GM11168 (cell line): Measurements from ENCODE around the gene TNFSF9.

Source experiments
- in situ Hi-C: fragments of 300-500 bp; cut with MboI; formaldehyde crosslinking; loops from one replicate; pipeline ENCODE4 v1.12.0; 2022; ENCODE audit warnings: low sequenced_read_pairs; ENCODE audit not compliant: unreplicated experiment

TNFSF9 gene

GRCh38 chr19:6503407-6504201 lies 27.2 kb upstream of the TNFSF9 start:
- in situ Hi-C loops, result loop anchor here (25.0 kb wide), 1 partner anchor 359 kb away; no protein-coding TSS in a partner anchor

- in situ Hi-C loops, result loop anchor here (25.0 kb wide), 1 partner anchor 354 kb away; no protein-coding TSS in a partner anchor
Observed at GRCh38 chr19:6508028-6508771, 22.6 kb upstream of the TNFSF9 start.

DNA sequence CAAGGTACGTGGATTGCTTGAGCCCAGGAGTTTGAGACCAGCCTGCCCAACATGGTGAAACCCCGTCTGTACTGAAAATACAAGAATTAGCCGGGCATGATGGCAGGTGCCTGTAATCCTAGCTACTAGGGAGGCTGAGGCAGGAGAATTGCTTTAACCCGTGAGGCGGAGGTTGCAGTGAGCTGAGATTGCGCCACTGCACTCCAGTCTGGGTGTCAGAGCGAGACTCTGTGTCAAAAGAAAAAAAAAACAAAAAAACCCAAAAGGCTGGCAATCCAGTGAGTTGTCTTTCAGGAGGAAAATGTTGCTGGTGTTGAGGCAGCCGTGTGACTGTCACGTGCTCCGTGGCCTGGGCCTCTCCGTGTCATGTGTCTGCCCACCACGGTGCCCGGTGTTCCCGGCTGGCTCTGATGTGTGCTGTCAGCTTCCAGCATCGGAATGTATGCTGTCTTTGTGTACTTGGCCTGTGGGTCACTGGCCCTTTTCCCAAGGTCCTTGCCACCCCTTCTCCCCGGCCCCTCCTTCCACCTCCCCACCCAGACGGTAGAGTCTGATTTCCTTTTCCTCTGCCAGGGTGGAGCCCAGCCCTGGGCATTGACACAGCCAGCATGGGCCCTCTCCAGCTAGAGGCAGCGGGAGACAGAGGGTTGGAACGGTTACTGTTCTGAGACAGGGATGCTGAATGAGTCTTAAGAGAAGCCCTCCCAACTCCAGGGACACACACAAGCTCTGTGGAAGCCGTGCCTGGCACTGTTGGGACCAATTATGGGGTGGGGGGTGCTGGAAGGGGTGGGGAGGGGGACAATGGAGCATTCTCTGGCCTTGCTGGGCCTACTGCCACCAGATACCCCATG lies 21.5 kb upstream of the TNFSF9 start:
- in situ Hi-C loops, result loop anchor here (25.0 kb wide), 1 partner anchor 353 kb away; no protein-coding TSS in a partner anchor

DNA sequence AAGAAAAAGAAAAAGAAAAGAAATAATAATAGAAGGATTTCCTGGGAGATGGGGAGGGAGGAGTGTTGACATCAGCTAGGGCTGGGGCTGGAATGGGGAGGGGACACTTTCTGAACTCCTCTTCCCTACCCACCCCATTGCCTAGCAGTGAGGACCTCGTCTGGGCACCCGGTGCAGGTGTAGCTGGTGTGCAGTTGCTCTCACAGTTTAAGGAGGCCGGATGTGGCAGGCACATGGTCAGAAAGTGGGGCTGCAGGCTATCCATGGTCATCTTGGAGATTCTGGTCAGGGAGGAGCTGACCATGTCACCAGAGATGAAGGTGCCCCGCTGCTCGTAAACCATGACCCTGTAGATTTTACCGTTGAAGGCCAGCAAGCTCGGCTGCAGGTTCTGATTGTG lies 20.2 kb upstream of the TNFSF9 start:
- in situ Hi-C loops, result loop anchor here (25.0 kb wide), 1 partner anchor 352 kb away; no protein-coding TSS in a partner anchor

DNA sequence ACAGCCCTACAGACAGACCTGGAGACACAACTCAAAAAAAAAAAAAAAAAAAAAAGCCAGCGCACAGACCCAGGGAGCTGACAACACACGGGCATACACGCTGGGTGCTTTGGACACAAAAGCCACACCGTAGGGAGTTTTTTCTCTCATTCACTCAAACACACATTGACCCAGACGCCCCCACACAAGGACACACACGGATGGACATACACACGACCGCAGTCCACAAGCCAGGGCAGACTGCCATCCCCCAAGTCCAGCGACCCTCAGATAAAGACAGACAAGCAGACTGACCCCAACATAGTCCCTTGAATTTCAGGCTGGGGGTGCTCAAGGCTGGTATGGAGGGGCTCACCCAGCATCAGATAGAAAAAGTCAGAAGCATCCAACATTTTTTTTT lies 16.7 kb upstream of the TNFSF9 start:
- in situ Hi-C loops, result loop anchor here (25.0 kb wide), 1 partner anchor 348 kb away; no protein-coding TSS in a partner anchor

GRCh38 chr19:6514926-6515544 lies 15.8 kb upstream of the TNFSF9 start:
- in situ Hi-C loops, result loop anchor here (25.0 kb wide), 1 partner anchor 347 kb away; no protein-coding TSS in a partner anchor

DNA sequence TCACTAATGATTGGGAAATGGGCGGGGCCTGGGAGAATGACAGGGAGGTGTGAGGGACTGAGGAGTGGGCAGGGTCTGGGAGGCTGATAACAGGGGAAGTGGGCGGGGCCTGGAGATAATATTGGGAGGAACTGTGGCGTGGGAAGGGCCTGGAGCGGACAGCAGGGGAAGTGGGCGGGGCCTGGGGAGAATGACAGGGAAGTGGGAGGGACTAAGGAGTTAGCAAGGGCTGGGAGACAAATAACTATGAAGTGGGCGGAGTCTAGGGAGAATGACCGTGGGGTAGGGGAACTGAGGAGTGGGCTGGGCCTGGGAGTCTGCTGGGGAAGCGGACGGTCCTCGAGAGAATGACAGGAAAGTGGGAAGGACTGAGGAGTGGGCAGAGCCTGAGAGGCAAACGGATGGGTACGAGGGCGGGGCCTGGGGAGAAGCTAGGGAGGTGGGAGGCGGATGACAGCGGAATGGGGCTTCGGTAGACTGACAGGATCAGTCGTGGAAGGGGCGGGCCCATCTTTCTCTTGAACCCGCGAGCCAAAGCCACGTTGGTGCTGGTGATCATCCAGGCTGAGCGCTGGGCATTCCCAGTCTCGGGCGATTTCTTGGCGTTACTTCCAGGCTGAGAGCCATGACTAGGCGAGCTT lies 14.7 kb upstream of the TNFSF9 start:
- in situ Hi-C loops, result loop anchor here (25.0 kb wide), 1 partner anchor 346 kb away; no protein-coding TSS in a partner anchor

GRCh38 chr19:6516659-6517291 lies 14.1 kb upstream of the TNFSF9 start:
- in situ Hi-C loops, result loop anchor here (25.0 kb wide), 1 partner anchor 346 kb away; no protein-coding TSS in a partner anchor

DNA sequence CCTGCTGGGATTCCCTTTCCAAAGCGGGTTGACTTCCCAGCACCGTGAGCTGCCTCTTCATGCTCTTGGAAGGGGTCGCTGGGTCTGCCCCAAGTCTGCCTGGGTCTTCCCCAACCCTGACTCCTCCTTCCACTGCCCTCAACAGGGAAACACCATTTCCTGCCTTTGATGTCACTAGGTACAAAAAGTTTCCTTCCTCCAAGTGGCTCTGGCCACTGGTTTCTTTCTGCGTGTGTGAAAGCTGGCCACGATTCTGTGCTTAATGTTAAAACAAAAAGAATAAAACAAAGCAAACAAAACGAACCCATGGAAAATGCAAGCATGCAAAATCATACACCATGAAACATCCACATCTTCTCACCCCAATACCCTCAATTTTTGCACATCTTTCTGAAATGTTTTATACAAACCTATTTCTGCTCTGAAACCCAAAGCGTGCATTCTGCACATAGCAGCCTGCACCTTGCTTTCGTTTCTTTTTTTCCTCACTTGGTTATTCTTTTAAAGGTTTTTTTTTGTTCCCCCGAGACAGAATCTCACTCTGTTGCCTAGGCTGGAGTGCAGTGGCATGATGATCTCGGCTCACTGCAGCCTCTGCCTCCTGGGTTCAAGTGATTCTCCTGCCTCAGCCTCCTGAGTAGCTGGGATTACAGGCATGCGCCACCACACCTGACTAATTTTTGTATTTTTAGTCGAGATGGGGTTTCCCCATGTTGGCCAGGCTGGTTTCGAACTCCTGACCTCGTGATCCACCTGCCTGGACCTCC lies 12.5 kb upstream of the TNFSF9 start:
- in situ Hi-C loops, result loop anchor here (25.0 kb wide), 1 partner anchor 344 kb away; no protein-coding TSS in a partner anchor

DNA sequence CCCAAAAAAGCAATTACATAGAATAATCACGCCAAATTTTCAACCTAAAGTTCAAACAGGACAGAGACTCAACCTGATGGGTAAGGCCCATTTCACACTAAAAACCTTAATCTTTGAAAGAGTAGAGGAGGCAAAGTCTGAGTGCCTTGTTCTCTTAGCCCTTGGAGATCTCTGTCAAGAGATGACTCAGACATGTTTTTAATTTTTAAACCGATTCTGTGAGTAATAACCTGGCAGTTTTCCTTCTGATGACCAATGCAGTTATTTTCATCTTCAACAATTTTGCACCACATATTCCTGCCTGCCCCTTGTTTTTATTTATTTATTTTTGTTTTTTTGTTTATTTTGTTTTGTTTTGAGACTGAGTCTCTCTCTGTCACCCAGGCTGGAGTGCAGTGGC lies 11.5 kb upstream of the TNFSF9 start:
- in situ Hi-C loops, result loop anchor here (25.0 kb wide), 1 partner anchor 343 kb away; no protein-coding TSS in a partner anchor

GRCh38 chr19:6521718-6522646 lies 8.8 kb upstream of the TNFSF9 start:
- in situ Hi-C loops, result loop anchor here (5.0 to 25.0 kb wide), 3 partner anchors 65 to 340 kb away; partner anchors contain the start of genes GPR108 and TRIP10

GRCh38 chr19:6522712-6523111 lies 8.1 kb upstream of the TNFSF9 start:
- in situ Hi-C loops, result loop anchor here (5.0 to 25.0 kb wide), 3 partner anchors 65 to 340 kb away; partner anchors contain the start of genes GPR108 and TRIP10

DNA sequence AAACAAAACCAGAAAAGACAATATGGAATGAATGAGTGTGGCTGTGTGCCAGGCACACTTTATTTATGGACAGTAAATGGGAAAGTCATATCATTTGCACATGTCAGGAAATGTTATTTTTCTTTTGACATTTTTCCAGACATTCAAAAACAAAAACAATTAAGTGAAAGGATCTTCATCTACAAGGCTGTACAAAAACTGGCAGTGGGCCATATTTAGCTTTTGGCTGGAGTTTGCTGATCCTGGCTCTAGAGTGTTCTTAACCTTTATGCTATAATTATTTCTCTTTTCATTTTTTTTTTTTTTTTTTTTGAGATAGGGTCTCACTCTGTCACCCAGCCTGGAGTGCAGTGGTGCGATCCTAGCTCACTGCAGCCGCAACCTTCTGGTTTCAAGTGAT lies 6.5 kb upstream of the TNFSF9 start:
- in situ Hi-C loops, result loop anchor here (5.0 to 25.0 kb wide), 3 partner anchors 63 to 338 kb away; partner anchors contain the start of genes GPR108 and TRIP10

DNA sequence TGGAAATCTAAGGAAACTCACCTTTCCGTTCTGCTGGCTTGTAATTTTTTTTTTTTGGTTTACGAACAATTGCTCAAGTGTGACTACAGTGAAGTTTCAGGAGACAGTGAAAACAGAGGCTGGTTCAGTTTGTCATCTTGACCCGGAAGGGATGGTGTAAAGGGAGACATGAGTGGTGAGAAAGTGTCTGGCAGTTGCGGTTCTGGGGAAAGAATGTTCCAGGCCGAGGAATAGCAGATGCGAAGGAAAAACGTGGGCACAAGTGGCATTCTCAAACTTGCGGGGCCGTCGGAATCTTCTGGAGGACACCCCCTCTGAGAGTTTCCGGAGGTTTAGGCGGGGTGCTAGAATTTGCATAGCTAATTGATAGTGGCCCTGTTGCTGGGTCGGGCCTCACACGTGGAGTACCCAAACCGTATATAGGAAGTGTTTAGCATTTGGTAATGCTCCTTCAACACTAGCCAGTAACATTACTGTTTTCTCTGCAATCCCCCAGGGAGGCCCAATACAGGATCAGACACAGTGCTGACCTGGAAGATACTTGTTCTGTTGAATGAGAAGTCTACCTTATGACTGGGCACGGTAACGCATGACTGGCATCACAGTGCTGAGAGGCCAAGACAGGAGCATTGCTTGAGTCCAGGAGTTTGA lies 2.8 kb upstream of the TNFSF9 start:
- in situ Hi-C loops, result loop anchor here (10.0 kb wide), 1 partner anchor 207 kb away; the partner anchor contains the start of genes GPR108 and TRIP10

DNA sequence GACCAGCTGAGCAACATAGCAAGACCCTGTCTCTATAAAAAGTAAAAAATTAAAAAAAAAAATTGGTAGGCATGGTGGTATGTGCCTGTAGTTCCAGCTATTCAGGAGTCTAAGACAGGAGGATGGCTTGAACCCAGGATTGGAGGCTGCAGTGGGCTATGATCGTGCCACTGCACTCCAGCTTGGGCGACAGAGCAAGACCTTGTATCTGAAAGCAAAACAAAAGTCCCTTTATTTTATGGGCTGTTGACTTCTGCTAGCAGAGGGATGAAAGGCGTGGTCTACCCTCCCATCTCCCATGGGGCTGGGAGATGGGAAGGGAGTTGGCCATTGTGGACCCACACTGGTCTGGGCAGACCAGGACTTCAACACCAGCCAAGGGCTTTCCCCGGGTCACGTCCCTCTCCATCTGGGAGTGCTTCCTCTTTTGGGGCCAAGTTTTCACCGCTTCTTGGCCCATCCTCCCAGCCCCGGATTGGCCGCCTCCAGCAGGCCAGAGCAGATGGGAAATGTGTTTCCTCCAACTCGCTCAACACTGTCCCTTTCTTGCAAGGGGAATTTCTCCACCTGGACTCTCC lies 2.2 kb upstream of the TNFSF9 start:
- in situ Hi-C loops, result loop anchor here (10.0 kb wide), 1 partner anchor 206 kb away; the partner anchor contains the start of genes GPR108 and TRIP10
